ENCODE measurements around the gene TRIO.

TRIO gene

DNA sequence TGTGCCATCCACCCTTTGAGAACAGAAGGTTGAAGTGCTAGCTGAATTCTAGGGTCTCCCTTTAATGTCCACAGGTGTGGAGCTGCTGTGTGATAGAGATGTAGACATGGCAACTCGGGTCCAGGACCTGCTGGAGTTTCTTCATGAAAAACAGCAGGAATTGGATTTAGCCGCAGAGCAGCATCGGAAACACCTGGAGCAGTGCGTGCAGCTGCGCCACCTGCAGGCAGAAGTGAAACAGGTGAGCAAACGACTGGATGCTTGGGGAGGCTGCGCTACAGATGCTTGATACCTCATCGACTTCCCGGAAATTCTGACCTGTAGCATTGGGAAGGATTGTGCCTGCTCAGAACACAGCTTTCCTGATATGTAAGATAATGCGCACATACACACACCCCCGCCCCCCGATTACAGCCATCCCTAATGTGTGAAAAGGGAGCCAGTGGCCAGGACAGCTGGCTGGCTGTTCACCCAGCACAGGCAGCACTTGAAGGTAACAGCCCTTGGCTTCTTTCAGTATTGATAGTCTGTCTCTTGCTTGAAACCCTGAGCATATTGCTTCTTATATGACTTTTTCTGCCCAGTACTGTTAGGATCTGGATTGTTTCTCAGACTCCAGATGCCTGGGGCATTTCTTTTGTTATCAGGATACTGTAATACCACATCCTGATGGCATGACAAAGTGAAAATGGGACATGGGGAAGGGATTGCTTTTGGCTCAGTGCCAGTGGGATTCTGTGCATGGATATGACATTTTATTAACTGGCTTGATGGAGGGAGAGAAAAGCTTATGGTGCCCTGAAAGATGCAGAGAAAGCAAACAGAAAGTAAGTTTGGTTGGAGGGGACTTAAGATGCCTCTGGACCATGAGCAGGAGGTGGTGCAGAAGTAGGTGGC is 221.7 kb downstream of the TRIO start:
- Histone ChIP-seq H3K4me3 (ENCODE audit: low read depth in 1 of 2, low read length in 1 of 2) (no peak overlapping the region), H3K4me1 (ENCODE audit: control insufficient read depth in 1 of 2, insufficient read depth in 1 of 2, low read depth in 1 of 2, low read length in 1 of 2) (no peaks in the 10 kb centered on the region), H3K36me3 (peaks cover 23% of the 10 kb centered on the region), H3K27me3 (no peaks in the 10 kb centered on the region), H3K27ac (no peak overlapping the region), H3K9me3 (no peaks in the 10 kb centered on the region)
- TF ChIP-seq, protein P1, sequence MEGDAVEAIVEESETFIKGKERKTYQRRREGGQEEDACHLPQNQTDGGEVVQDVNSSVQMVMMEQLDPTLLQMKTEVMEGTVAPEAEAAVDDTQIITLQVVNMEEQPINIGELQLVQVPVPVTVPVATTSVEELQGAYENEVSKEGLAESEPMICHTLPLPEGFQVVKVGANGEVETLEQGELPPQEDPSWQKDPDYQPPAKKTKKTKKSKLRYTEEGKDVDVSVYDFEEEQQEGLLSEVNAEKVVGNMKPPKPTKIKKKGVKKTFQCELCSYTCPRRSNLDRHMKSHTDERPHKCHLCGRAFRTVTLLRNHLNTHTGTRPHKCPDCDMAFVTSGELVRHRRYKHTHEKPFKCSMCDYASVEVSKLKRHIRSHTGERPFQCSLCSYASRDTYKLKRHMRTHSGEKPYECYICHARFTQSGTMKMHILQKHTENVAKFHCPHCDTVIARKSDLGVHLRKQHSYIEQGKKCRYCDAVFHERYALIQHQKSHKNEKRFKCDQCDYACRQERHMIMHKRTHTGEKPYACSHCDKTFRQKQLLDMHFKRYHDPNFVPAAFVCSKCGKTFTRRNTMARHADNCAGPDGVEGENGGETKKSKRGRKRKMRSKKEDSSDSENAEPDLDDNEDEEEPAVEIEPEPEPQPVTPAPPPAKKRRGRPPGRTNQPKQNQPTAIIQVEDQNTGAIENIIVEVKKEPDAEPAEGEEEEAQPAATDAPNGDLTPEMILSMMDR (IDR thresholded peaks at IDR 0.05): no peak

GRCh38 chr5:14365831-14366430 is 222.8 kb downstream of the TRIO start:
- peaks cover 23% of the 10 kb centered on the region for H3K36me3 ChIP-seq
- no peak overlapping the region for H3K4me3 ChIP-seq (ENCODE audit: low read depth in 1 of 2, low read length in 1 of 2)
- H3K4me1 ChIP-seq (ENCODE audit: control insufficient read depth in 1 of 2, insufficient read depth in 1 of 2, low read depth in 1 of 2, low read length in 1 of 2): no peaks in the 10 kb centered on the region
- H3K9me3 ChIP-seq: no peaks in the 10 kb centered on the region
- no peaks in the 10 kb centered on the region for H3K27me3 ChIP-seq
- H3K27ac ChIP-seq: no peak overlapping the region
- TF ChIP-seq, protein P1 (IDR thresholded peaks at IDR 0.05): no peak

DNA sequence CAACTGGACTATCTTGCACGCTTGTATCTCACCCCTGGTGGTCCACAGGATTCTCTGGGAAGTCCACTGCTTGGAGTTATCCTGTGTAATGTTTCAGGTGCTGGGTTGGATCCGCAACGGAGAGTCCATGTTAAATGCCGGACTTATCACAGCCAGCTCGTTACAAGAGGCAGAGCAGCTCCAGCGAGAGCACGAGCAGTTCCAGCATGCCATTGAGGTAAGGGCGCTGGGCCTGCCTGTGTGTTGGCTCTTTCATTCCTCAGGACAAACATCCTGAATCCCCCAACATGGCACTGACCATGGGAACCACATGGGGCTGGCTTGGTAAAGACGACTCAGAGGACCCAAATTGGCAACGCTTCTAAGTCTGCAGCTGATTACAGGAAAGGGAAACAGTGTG is 223.6 kb downstream of the TRIO start:
- H3K4me1 ChIP-seq (ENCODE audit: control insufficient read depth in 1 of 2, insufficient read depth in 1 of 2, low read depth in 1 of 2, low read length in 1 of 2): no peaks in the 10 kb centered on the region
- no peaks in the 10 kb centered on the region for H3K27me3 ChIP-seq
- H3K9me3 ChIP-seq: no peaks in the 10 kb centered on the region
- no peak overlapping the region for H3K27ac ChIP-seq
- H3K36me3 ChIP-seq: peaks cover 23% of the 10 kb centered on the region
- H3K4me3 ChIP-seq (ENCODE audit: low read depth in 1 of 2, low read length in 1 of 2): no peak overlapping the region
- TF ChIP-seq, protein P1 (IDR thresholded peaks at IDR 0.05): no peak

DNA sequence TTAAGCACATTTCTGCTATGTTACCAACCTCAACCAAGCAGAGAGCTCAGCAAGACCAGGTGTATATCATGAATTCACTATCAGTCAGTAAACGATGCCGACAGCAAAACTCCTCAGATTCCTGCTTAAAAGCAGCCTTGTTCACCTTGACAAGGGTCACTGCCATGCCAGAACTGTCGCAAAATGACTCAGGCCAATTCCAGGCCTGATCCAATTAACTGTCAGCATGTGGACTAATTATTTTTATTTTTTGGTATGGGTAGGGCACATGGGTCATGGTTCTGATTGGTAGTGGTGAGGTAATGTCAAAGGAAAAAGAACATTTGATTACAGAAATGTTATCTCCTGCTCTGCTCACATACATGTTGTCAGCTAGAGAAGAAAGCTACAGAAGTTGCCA is 224.2 kb downstream of the TRIO start:
- Histone ChIP-seq H3K27ac (no peak overlapping the region), H3K36me3 (peaks cover 23% of the 10 kb centered on the region), H3K4me3 (ENCODE audit: low read depth in 1 of 2, low read length in 1 of 2) (no peak overlapping the region), H3K27me3 (no peaks in the 10 kb centered on the region), H3K4me1 (ENCODE audit: control insufficient read depth in 1 of 2, insufficient read depth in 1 of 2, low read depth in 1 of 2, low read length in 1 of 2) (no peaks in the 10 kb centered on the region), H3K9me3 (no peaks in the 10 kb centered on the region)
- TF ChIP-seq, protein P1 (IDR thresholded peaks at IDR 0.05): no peak

DNA sequence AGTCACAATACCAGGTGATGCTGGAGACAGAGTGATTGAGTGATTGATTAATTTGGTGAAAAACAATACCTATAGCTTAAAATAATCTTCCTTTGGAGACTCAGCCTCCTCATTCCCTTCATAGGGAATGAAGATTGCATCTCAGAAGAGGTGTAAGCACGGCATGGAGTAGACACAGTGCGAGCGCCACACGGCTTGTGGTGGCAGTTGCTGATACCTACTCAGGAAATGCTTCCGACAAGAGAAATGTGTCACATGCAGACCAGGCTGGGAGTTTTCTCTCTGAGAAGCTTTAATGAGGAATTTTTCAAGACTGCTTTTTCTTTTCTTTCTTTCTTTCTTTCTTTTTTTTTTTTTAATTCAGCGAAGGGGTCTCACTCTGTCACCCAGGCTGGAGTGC is 226.6 kb downstream of the TRIO start:
- Histone ChIP-seq H3K36me3 (peaks cover 23% of the 10 kb centered on the region), H3K27me3 (no peaks in the 10 kb centered on the region), H3K27ac (no peak overlapping the region), H3K4me1 (ENCODE audit: control insufficient read depth in 1 of 2, insufficient read depth in 1 of 2, low read depth in 1 of 2, low read length in 1 of 2) (no peaks in the 10 kb centered on the region), H3K4me3 (ENCODE audit: low read depth in 1 of 2, low read length in 1 of 2) (no peak overlapping the region), H3K9me3 (no peaks in the 10 kb centered on the region)
- TF ChIP-seq, protein P1 (IDR thresholded peaks at IDR 0.05): no peak

All from neutrophil (primary cell).